ENCODE results near the gene CAP1.

The CAP1 gene

DNA sequence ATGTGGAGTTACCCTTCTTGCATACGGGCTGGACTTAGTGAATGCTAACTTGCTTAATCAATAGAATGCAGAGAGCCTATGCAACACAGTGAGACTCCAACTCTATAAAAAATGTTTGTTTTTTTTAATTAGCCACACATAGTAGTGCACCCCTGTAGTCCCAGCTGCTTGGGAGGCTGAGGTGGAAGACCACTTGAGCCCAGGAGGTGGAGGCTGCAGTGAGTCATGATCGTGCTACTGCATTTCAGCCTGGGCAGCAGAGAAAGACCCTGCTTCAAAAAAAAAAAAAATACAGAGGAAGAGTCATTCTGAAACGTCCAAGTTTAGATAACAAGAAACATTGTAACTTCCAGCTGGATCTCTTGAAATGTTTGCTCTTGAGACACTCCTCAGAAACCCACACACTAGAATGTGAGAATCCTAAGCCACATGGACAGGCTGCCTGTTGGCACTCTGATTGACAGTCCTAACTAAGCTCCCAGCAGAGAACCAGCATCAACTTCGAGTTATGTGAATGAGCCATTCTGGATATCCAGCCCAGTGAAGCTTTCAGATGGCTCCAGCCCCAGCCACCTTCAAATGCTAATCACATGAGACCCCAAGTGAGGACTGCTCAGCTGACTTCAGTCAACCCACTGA, 20.0 kb upstream of the CAP1 start:
- Histone ChIP-seq H3K4me2 (ENCODE audit: low read depth, low read length) (no peak overlapping the region), H3K4me1 (ENCODE audit: low read length) (no peaks in the 10 kb centered on the region), H4K20me1 (ENCODE audit: insufficient read depth, low read length) (no peaks in the 10 kb centered on the region), H3K4me3 (ENCODE audit: low read length) (no peak overlapping the region), H3K27ac (ENCODE audit: low read length) (no peak overlapping the region), H3K9ac (ENCODE audit: low read length) (no peak overlapping the region), H3K9me2 (replicated peaks; ENCODE audit: insufficient read depth, low read length) (no peaks in the 10 kb centered on the region), H3K36me3 (replicated peaks; ENCODE audit: insufficient read depth, low read length) (no peaks in the 10 kb centered on the region), H3K79me2 (ENCODE audit: low read length) (no peaks in the 10 kb centered on the region), H3F3A (ENCODE audit: insufficient read depth, low read length) (no peaks in the 10 kb centered on the region), H3K9me3 (replicated peaks; ENCODE audit: insufficient read depth, low read length) (no peaks in the 10 kb centered on the region), H2AFZ (ENCODE audit: low read length) (no peak overlapping the region), H3K27me3 (replicated peaks; ENCODE audit: insufficient read depth, low read length) (no peaks in the 10 kb centered on the region)
- DNase-seq: no peak
- TF ChIP-seq CTCF (IDR thresholded peaks at IDR 0.05; ENCODE audit: low read length): no peak

DNA sequence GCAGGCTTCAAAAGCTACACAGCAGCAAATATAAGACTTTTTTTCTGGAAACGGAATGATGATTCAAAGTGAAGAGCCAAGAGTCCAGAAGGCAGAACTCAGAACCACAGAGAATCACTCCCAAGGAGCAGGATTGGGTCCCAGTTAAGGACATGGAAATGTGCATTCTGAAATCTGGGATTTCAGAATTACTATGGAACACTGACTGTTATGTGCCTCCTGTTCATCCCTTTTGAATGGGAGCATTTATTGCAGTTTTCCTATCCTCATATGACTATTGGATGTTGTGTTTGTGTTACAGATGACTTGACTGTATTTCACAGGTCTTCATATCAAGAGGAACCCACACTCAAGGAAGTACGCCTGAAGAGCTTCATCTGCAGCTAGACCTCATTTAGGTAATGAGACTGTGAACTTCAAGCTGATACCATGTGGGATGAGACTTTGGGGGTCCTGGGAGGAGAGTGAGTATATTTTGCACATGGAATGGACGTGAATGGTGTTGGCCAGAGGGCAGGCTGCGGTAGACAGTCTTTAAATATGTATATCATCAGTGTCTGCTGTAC, 17.1 kb upstream of the CAP1 start:
- TF ChIP-seq CTCF (IDR thresholded peaks at IDR 0.05; ENCODE audit: low read length) (no peak), EZH2phosphoT487 (IDR thresholded peaks at IDR 0.05; ENCODE audit: low read length) (no peak), EZH2 (optimal IDR thresholded peaks at IDR 0.05; ENCODE audit: low read depth, low read length) (no peak)
- H3K36me3 ChIP-seq (replicated peaks; ENCODE audit: insufficient read depth, low read length): no peaks in the 10 kb centered on the region
- H3K27me3 ChIP-seq (replicated peaks; ENCODE audit: insufficient read depth, low read length): no peaks in the 10 kb centered on the region
- H3K9me2 ChIP-seq (replicated peaks; ENCODE audit: insufficient read depth, low read length): no peaks in the 10 kb centered on the region
- no peaks in the 10 kb centered on the region for H3F3A ChIP-seq (ENCODE audit: insufficient read depth, low read length)
- no peaks in the 10 kb centered on the region for H4K20me1 ChIP-seq (ENCODE audit: insufficient read depth, low read length)
- H3K4me1 ChIP-seq (ENCODE audit: low read length): no peaks in the 10 kb centered on the region
- no peak overlapping the region for H3K9ac ChIP-seq (ENCODE audit: low read length)
- no peak overlapping the region for H3K4me2 ChIP-seq (ENCODE audit: low read depth, low read length)
- no peak for DNase-seq
- H3K4me3 ChIP-seq (ENCODE audit: low read length): no peak overlapping the region
- no peak overlapping the region for H3K27ac ChIP-seq (ENCODE audit: low read length)
- H3K79me2 ChIP-seq (ENCODE audit: low read length): no peaks in the 10 kb centered on the region
- no peaks in the 10 kb centered on the region for H3K9me3 ChIP-seq (replicated peaks; ENCODE audit: insufficient read depth, low read length)
- H2AFZ ChIP-seq (ENCODE audit: low read length): no peak overlapping the region

DNA sequence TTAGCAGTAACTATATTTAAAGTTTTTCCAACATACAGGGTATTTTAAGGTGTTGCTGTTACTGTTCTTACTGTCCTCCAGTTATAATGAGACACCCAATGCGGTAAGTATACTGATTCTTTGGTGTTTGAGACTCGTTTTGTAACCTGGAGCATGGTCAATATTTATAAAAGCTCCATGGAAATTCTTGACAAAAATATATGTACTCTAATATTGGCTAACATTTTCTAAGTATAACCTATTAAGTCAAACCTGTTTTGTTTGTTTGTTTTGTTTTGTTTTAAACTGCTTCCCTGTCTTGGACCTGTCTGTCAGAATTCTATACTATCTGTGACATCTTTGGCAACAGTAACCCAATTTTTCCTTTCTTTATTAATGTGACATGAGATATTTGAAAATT, 15.9 kb upstream of the CAP1 start:
- no peaks in the 10 kb centered on the region for H3K79me2 ChIP-seq (ENCODE audit: low read length)
- no peak for TF ChIP-seq EZH2 (optimal IDR thresholded peaks at IDR 0.05; ENCODE audit: low read depth, low read length)
- TF ChIP-seq EZH2phosphoT487 (IDR thresholded peaks at IDR 0.05; ENCODE audit: low read length): no peak
- no peak for TF ChIP-seq CTCF (IDR thresholded peaks at IDR 0.05; ENCODE audit: low read length)
- H3K36me3 ChIP-seq (replicated peaks; ENCODE audit: insufficient read depth, low read length): no peaks in the 10 kb centered on the region
- H3K9me3 ChIP-seq (replicated peaks; ENCODE audit: insufficient read depth, low read length): no peaks in the 10 kb centered on the region
- no peak overlapping the region for H2AFZ ChIP-seq (ENCODE audit: low read length)
- no peak overlapping the region for H3K27ac ChIP-seq (ENCODE audit: low read length)
- DNase-seq: no peak
- no peaks in the 10 kb centered on the region for H3K9me2 ChIP-seq (replicated peaks; ENCODE audit: insufficient read depth, low read length)
- H4K20me1 ChIP-seq (ENCODE audit: insufficient read depth, low read length): no peaks in the 10 kb centered on the region
- no peaks in the 10 kb centered on the region for H3F3A ChIP-seq (ENCODE audit: insufficient read depth, low read length)
- H3K27me3 ChIP-seq (replicated peaks; ENCODE audit: insufficient read depth, low read length): no peaks in the 10 kb centered on the region
- H3K4me2 ChIP-seq (ENCODE audit: low read depth, low read length): no peak overlapping the region
- no peak overlapping the region for H3K4me3 ChIP-seq (ENCODE audit: low read length)
- no peak overlapping the region for H3K9ac ChIP-seq (ENCODE audit: low read length)
- H3K4me1 ChIP-seq (ENCODE audit: low read length): no peaks in the 10 kb centered on the region
